Ishikawa (cell line): Measurements from ENCODE around the gene PFKP.

Experiments used
- CEBPB ChIP-seq: IDR thresholded peaks from 2 replicates; pipeline ENCODE4 v1.6.1; 2012
- CREB1 ChIP-seq: IDR thresholded peaks from 2 replicates; pipeline ENCODE4 v1.6.1; 2012; ENCODE audit warnings: low read depth
- EGR1 ChIP-seq: IDR thresholded peaks from 2 replicates; pipeline ENCODE4 v1.6.1; 2012
- EP300 ChIP-seq: IDR thresholded peaks from 2 replicates; pipeline ENCODE4 v1.6.1; 2012; ENCODE audit warnings: borderline replicate concordance
- FOXM1 ChIP-seq: IDR thresholded peaks from 2 replicates; pipeline ENCODE4 v1.6.1; 2012; ENCODE audit warnings: low read depth, borderline replicate concordance
- NFIC ChIP-seq: IDR thresholded peaks from 2 replicates; pipeline ENCODE4 v1.6.1; 2012
- RAD21 ChIP-seq: IDR thresholded peaks from 2 replicates; pipeline ENCODE4 v1.6.1; 2012; ENCODE audit warnings: low read depth
- TAF1 ChIP-seq: IDR thresholded peaks from 2 replicates; pipeline ENCODE4 v1.6.1; 2012; ENCODE audit warnings: low read depth, mild to moderate bottlenecking
- TCF12 ChIP-seq: IDR thresholded peaks from 2 replicates; pipeline ENCODE4 v1.6.1; 2012; ENCODE audit warnings: low read depth
- TEAD4 ChIP-seq: IDR thresholded peaks from 2 replicates; pipeline ENCODE4 v1.6.1; 2012
- YY1 ChIP-seq: IDR thresholded peaks from 2 replicates; pipeline ENCODE4 v1.6.1; 2012; ENCODE audit warnings: low read depth
- ZBTB7A ChIP-seq: IDR thresholded peaks from 2 replicates; pipeline ENCODE4 v1.6.1; 2012; ENCODE audit warnings: low read depth
- TF ChIP-seq, protein P1 (sequence below): IDR thresholded peaks from 2 replicates; pipeline ENCODE4 v1.6.1; 2012; ENCODE audit warnings: low read depth, mild to moderate bottlenecking
- TF ChIP-seq, protein P2 (sequence below): IDR thresholded peaks from 2 replicates; pipeline ENCODE4 v1.6.1; 2012
- TF ChIP-seq, protein P3 (sequence below): IDR thresholded peaks from 2 replicates; pipeline ENCODE4 v1.6.1; 2012

Gene PFKP

DNA sequence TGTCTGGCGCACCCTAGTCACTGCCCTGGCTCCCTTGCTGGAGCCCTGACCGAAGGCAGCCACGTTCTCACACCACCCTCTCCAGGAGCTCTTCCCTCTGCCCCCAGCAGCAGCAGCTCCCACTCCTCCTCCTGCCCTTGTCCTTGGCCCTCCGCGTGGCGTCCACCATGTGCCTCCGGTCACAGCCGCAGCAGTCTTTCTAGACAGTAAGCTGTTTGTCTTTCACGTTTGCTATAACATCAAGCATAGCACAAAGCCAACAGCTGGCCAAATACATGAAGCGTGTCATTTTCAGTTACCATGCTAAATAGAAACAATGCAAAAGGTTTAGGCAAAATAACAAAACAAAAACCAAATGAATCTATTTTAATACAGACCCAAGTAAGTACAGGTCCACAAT lies 101.9 kb downstream of the PFKP start:
- TF ChIP-seq, protein P1, sequence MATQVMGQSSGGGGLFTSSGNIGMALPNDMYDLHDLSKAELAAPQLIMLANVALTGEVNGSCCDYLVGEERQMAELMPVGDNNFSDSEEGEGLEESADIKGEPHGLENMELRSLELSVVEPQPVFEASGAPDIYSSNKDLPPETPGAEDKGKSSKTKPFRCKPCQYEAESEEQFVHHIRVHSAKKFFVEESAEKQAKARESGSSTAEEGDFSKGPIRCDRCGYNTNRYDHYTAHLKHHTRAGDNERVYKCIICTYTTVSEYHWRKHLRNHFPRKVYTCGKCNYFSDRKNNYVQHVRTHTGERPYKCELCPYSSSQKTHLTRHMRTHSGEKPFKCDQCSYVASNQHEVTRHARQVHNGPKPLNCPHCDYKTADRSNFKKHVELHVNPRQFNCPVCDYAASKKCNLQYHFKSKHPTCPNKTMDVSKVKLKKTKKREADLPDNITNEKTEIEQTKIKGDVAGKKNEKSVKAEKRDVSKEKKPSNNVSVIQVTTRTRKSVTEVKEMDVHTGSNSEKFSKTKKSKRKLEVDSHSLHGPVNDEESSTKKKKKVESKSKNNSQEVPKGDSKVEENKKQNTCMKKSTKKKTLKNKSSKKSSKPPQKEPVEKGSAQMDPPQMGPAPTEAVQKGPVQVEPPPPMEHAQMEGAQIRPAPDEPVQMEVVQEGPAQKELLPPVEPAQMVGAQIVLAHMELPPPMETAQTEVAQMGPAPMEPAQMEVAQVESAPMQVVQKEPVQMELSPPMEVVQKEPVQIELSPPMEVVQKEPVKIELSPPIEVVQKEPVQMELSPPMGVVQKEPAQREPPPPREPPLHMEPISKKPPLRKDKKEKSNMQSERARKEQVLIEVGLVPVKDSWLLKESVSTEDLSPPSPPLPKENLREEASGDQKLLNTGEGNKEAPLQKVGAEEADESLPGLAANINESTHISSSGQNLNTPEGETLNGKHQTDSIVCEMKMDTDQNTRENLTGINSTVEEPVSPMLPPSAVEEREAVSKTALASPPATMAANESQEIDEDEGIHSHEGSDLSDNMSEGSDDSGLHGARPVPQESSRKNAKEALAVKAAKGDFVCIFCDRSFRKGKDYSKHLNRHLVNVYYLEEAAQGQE, result no peak
- no peak for TF ChIP-seq CEBPB
- no peak for TF ChIP-seq ZBTB7A
- TF ChIP-seq, protein P2, sequence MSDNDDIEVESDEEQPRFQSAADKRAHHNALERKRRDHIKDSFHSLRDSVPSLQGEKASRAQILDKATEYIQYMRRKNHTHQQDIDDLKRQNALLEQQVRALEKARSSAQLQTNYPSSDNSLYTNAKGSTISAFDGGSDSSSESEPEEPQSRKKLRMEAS, result no peak
- no peak for TF ChIP-seq EGR1
- no peak for TF ChIP-seq CREB1
- TF ChIP-seq TEAD4, result no peak
- TF ChIP-seq, protein P3, sequence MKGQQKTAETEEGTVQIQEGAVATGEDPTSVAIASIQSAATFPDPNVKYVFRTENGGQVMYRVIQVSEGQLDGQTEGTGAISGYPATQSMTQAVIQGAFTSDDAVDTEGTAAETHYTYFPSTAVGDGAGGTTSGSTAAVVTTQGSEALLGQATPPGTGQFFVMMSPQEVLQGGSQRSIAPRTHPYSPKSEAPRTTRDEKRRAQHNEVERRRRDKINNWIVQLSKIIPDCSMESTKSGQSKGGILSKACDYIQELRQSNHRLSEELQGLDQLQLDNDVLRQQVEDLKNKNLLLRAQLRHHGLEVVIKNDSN, result no peak
- no peak for TF ChIP-seq RAD21

DNA sequence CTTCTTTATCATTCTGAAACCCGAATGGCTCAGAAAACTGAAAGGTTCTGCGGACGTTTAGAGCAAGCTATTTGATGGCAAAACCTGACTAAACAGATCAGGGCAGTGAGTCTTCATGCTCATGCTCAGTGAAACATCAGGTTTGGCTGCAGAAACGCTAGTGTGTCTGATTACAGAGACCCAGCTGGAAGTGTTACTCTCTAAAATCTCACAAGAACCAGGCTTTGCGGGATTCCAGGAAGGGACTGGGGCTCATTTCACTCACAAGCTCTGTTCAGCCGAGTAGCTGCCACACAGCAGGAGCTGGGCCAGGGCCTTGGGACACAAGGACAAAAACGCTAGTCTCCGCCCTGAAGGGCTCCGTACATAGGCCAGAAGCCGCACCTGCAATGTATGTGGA lies 102.3 kb downstream of the PFKP start:
- TF ChIP-seq, protein P1, result no peak
- no peak for TF ChIP-seq TAF1
- TF ChIP-seq CREB1, result no peak
- TF ChIP-seq TCF12, result no peak
- no peak for TF ChIP-seq EP300
- TF ChIP-seq RAD21, result no peak
- TF ChIP-seq YY1, result no peak
- no peak for TF ChIP-seq CEBPB
- TF ChIP-seq NFIC, result no peak
- TF ChIP-seq ZBTB7A, result no peak
- TF ChIP-seq FOXM1, result no peak
- TF ChIP-seq EGR1, result no peak
- TF ChIP-seq, protein P2, result no peak
- TF ChIP-seq TEAD4, result no peak

DNA sequence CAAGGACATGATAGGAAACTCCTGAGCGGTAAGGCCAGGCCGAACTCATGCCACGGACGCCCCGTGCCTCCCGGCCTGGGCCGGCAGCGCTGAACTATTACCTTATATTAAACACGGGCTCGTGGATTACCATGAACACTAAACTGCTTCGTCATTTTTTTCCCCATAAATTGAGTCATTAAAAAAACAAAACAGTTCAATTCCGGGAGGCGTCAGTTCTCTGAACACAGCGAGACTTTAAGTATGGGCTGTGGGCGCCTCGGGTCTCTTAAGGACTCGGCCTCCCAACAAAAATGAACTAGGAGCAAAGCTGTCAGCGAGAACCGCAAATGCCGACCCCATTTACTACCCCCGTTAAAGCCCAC lies 104.7 kb downstream of the PFKP start:
- TF ChIP-seq, protein P2, result no peak
- TF ChIP-seq FOXM1, result no peak
- no peak for TF ChIP-seq TCF12
- TF ChIP-seq, protein P3, result no peak
- no peak for TF ChIP-seq TAF1
- TF ChIP-seq CEBPB, result no peak
- TF ChIP-seq EGR1, result no peak
- TF ChIP-seq EP300, result no peak
- no peak for TF ChIP-seq YY1
- TF ChIP-seq NFIC, result no peak
- TF ChIP-seq CREB1, result no peak
- TF ChIP-seq, protein P1, result no peak
- no peak for TF ChIP-seq TEAD4
- TF ChIP-seq ZBTB7A, result no peak
- no peak for TF ChIP-seq RAD21

DNA sequence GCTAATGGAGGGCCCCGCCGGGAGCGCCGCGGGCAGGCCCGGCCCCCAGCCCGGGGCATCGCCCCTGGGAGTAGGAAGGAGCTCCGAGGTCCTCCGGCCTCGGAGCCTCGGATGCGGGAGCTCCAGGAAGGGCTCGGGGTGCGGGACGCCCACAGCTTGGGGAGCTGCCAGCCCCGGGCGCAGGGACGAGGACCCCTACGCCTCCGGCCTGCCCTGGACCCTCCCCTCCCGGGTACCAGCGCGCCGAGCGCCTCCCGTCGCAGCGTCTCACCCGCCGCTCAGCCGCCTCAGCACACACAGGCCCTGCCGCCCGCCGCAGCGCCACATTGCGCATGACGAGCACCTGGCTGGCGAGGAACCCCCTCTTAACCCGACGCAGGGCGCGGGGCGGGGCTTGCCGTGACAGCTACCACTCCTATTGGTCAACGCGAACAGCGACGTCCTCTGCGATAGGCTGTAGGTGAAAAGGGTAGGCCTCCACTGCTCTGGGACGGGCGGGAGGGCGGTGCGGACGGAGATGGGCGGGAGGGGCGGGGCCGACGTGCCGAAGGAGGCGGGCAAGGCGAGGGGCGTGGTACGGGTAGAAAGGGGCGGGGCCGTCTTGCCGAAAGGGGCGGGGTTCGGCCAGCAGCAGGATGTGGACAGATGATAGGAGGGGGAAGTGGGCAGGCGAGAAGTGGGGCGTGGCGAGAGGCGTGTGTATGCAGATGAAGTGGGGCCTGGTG lies 105.3 kb downstream of the PFKP start, which contains the start of gene PITRM1:
PITRM1 (minus strand) TSS at position 337 of the 725 bp plus-strand sequence; CDS start at position 327, 10 bp downstream.
- peak; percentile 50 for TF ChIP-seq ZBTB7A
- TF ChIP-seq TEAD4, result 0 out of 2 replicates have a peak, but pooled peaks have one; percentile 29
- TF ChIP-seq, protein P3, result no peak
- TF ChIP-seq EP300, result peak; percentile 20; the same call in 1 of the 2 replicates
- TF ChIP-seq, protein P2, result peak; percentile 87
- TF ChIP-seq CEBPB, result no peak
- TF ChIP-seq YY1, result peak; percentile 80
- TF ChIP-seq TAF1, result peak; percentile 88
- TF ChIP-seq TCF12, result peak; percentile 39; the same call in 1 of the 2 replicates
